HepG2 (cell line): ENCODE results near the gene NELL1.

Experiments used
- CTCF ChIP-seq: sonication (generic); formaldehyde crosslinking; IDR thresholded peaks from 2 replicates; pipeline ENCODE4 v1.5.0; 2020; ENCODE audit warnings: mild to moderate bottlenecking, missing genetic modification reagents, moderate library complexity
- KAT2B ChIP-seq: fragments of 150-350 bp; IDR thresholded peaks from 2 replicates; pipeline ENCODE4 v1.6.1; 2014; ENCODE audit warnings: low read depth, low read length, borderline replicate concordance

DNA sequence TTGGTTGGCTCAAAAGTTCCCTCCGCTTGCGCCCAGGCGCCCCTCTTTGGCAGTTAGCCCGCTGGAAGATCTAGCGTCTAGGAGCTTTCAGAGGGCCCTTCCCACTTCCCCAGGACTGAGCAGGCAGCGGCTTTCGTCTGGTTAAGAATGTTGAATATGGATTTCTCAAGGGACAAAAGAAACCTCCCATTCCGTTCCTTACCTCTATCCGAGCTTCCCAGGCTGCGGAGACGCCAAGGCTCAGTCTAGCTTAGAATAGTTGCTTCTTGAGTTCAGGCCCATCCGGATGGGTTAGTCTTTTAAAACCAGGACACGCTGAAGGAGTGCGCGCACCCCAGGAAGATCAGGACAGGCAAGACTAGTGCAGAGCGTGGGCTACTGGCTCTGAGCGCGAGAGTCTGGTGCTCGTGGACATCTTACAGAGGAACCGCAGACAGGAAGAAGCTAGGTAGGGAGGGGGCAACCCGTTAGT lies 1.6 kb downstream of the NELL1 start:
- TF ChIP-seq KAT2B: no peak
- no peak for TF ChIP-seq CTCF (CRISPR knock-in tag)
